VCaP (cell line): ENCODE measurements around the gene COL6A3.

ENCODE experiments used
- H3K27ac ChIP-seq: fragments of 450-650 bp; 2 replicates; pipeline ENCODE4 v1.5.1; 2017
- CTCF ChIP-seq: fragments of 450-650 bp; conservative IDR thresholded peaks from 2 replicates; pipeline ENCODE4 v1.5.1; 2017; ENCODE audit warnings: mild to moderate bottlenecking, moderate library complexity

The COL6A3 gene

GRCh38 chr2:237424544-237424943, 10.6 kb upstream of the COL6A3 start:
- H3K27ac ChIP-seq, result no peak overlapping the region
- TF ChIP-seq CTCF, result no peak

- TF ChIP-seq CTCF, result no peak
- H3K27ac ChIP-seq, result no peak overlapping the region
These were observed 9.9 kb upstream of the COL6A3 start for GRCh38 chr2:237423891-237424290.

- no peak overlapping the region for H3K27ac ChIP-seq
- TF ChIP-seq CTCF, result no peak
These were observed 8.3 kb upstream of the COL6A3 start for GRCh38 chr2:237422309-237422708.

DNA sequence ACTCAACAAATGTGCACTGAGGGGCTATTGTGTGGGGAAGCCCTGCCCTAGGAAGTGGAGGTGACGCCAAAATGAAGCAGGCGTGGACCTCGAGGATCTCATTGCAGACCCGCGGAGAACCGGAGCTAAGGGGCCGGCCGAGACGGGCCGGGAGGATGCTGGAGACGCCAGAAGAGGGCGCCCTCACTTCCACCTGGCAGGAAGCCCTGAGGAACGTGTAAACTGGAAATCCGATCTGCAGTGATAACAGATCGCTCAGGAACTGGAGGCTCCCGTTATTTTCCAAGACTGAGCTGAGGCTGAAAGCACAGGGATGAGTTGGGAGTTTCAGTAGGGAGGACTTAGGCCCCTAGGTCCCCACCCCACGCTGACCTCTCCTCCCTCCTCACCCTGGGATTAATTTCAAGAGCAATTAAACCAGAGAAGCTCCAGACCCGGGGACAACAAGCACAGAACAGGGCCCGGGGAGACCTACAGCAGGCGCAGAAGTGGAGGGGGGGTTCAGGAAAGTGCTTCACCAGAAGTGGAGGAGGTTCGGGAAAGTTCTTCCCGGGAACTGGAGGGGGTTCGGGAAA, 7.7 kb upstream of the COL6A3 start:
- no peak overlapping the region for H3K27ac ChIP-seq
- peak; percentile 88 for TF ChIP-seq CTCF

DNA sequence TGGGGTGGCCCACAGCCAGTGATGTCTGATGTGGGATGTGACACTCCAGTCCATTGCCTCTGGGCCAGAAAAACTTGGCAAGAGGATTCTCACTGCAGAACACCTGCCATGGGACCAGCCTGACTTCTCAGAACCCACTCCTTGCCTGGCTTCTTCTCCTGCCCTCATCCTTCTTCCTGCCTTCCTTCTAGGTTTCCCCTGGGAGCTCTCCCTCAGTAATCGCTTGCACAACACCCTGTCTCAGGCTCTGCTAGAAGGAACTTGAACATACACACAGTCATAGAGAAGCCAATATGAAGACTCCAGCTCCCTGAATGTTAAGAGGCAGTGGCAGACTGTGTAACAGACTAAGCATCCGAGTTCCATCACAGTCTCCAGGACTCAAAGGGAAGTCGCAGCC, 4.3 kb upstream of the COL6A3 start:
- no peak for TF ChIP-seq CTCF

GRCh38 chr2:237412988-237413776, 782 bp downstream of the COL6A3 start:
- H3K27ac ChIP-seq, result no peak overlapping the region

More for the DNA sequence above, 4.3 kb upstream of the COL6A3 start:
- no peak overlapping the region for H3K27ac ChIP-seq

GRCh38 chr2:237412646-237412987, 1.3 kb downstream of the COL6A3 start:
- no peak for TF ChIP-seq CTCF
- no peak overlapping the region for H3K27ac ChIP-seq

More at GRCh38 chr2:237412988-237413776, 782 bp downstream of the COL6A3 start:
- TF ChIP-seq CTCF, result no peak
